Peyer's patch (tissue), 4 donors: Measurements from ENCODE around the gene PRR19. TPM values are rescaled to one million over a fixed set of nuclear protein-coding genes. Genes with fewer than 3 reads are reported as not detected.

Experiments
- DNase-seq, 3 donors: peaks; one replicate each; pipeline ENCODE4 v3.0.0-alpha.2; 2017 to 2019
- H3K27ac ChIP-seq, 4 donors: fragments of 200-600 bp; sonication (generic); one replicate each; pipeline ENCODE4 v1.5.1; 2016 to 2019
- H3K27me3 ChIP-seq, 2 donors: fragments of 200-600 bp; sonication (generic); one replicate each; pipeline ENCODE4 v1.5.1; 2019
- H3K36me3 ChIP-seq, 3 donors: fragments of 200-600 bp; sonication (generic); one replicate each; pipeline ENCODE4 v1.5.1; 2016 to 2019
- H3K4me1 ChIP-seq, 4 donors: fragments of 200-600 bp; sonication (generic); one replicate each; pipeline ENCODE4 v1.5.1; 2016 to 2019
- H3K4me3 ChIP-seq, 4 donors: fragments of 200-600 bp; sonication (generic); 1 replicate in 3 of 4; 2 replicates in 1 of 4; pipeline ENCODE4 v1.5.1; 2016 to 2019; ENCODE audit warnings: mild to moderate bottlenecking in 1 of 4
- H3K9me3 ChIP-seq, 4 donors: fragments of 200-600 bp; sonication (generic); one replicate each; pipeline ENCODE4 v1.5.1; 2016 to 2019; ENCODE audit warnings: mild to moderate bottlenecking in 1 of 4
- POLR2A ChIP-seq, 2 donors: fragments of 450-650 bp; IDR thresholded peaks; one replicate each; pipeline ENCODE4 v1.5.1; 2017; ENCODE audit warnings: antibody characterized with exemption in 2 of 2, mild to moderate bottlenecking in 2 of 2, moderate library complexity in 2 of 2
- total RNA-seq, 4 donors: library from RNA; depleted of rRNA; stranded (reverse); fragments of >200 nt; gene quantifications; one replicate each; pipeline ENCODE4 v1.1.0, GENCODE V29; 2016
- TF ChIP-seq, protein P1 (sequence below), 6 experiments: fragments of 450-650 bp in 4 of 6; fragments of 200-600 bp in 2 of 6; sonication (generic) in 1 of 6; IDR thresholded peaks; one replicate each; pipeline ENCODE4 v1.5.1; 2017 to 2019; ENCODE audit warnings: antibody characterized with exemption in 6 of 6, mild to moderate bottlenecking in 3 of 6, moderate library complexity in 1 of 6

The PRR19 gene
- total RNA-seq, 4 donors from 2014 or later = 1.1 TPM; not detected in 2

DNA sequence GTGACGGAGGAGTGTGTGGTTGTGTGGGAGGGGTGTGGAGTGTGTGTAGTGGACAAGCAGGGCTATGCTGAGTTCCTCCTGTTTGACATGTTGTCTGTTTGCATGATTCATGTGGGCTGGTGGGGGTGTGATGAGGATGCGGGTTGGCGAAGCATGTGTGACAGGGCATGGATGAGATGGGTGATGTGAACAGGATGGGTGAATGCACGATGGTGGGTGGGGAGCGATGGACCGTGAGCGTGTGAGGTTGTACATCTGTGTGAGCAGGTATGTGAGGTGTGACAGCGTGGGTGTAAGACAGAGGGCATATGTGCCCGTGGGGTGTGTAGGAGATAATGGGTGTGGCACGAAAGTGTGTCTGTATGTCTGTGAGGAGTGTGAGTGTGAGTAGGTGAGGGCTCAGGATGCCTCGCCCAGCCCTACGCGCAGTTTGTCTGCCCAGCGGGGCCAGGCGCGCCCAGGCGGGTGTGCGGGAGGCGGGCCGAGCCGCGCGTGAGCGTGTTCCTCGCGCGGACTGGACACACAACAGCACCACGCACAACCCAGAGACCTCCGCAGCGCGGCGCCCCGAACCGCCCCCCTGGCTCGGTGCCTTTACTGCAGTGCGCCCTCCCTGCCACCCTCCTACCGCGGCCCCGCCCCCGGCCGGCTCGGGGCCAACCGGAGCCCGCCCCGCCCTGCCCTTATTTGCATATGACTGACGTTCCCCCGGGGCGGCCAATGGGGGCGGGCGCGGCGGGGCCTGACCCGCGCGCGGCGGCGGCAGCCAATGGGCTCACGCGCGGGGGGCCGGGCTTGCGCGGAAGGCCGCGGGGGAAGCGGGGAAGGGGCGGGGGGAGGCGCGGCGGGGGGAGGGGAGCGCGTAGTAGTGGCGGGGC lies 18.5 kb upstream of the PRR19 start:
- peak overlapping the region; percentile 55 to 89 (median 72) for H3K4me3 ChIP-seq
- H3K27ac ChIP-seq = peak overlapping the region; percentile 89 to 99 (median 96)
- H3K36me3 ChIP-seq = peaks cover 0 to 19% (median 0%) of the 10 kb centered on the region in 3 donors
- H3K4me1 ChIP-seq = peaks cover 15 to 69% (median 49%) of the 10 kb centered on the region in 4 donors
- no peaks in the 10 kb centered on the region for H3K9me3 ChIP-seq
- TF ChIP-seq, protein P1, sequence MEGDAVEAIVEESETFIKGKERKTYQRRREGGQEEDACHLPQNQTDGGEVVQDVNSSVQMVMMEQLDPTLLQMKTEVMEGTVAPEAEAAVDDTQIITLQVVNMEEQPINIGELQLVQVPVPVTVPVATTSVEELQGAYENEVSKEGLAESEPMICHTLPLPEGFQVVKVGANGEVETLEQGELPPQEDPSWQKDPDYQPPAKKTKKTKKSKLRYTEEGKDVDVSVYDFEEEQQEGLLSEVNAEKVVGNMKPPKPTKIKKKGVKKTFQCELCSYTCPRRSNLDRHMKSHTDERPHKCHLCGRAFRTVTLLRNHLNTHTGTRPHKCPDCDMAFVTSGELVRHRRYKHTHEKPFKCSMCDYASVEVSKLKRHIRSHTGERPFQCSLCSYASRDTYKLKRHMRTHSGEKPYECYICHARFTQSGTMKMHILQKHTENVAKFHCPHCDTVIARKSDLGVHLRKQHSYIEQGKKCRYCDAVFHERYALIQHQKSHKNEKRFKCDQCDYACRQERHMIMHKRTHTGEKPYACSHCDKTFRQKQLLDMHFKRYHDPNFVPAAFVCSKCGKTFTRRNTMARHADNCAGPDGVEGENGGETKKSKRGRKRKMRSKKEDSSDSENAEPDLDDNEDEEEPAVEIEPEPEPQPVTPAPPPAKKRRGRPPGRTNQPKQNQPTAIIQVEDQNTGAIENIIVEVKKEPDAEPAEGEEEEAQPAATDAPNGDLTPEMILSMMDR (IDR thresholded peaks at IDR 0.05) = no peak
- TF ChIP-seq POLR2A (IDR thresholded peaks at IDR 0.05) = peak in 1 of 2 donors; percentile 53
- peak; percentile 96 to 98 (median 98) for DNase-seq
- no peaks in the 10 kb centered on the region for H3K27me3 ChIP-seq

DNA sequence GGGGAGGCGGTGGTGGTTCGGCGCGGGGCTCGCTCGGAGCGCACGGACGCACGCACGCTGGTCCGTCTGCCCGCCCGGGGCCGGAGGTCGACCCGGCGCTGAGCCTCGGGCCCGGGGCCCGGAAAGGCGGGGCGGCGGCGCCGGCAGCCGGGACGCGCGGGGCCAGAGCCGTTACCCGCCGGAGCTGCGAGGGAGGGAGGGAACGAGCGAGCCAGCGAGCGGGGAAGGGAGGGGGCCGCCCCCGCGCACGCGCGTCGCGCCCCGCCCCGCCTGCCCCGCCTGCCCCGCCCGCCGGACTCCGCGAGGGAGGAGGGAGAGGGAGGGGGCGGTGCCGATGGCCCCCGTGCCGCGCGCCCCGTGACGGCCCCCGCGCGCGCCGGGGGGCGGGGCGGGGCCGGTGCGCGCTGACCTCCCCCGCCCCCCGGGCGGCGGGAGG lies 17.8 kb upstream of the PRR19 start:
- Histone ChIP-seq H3K27ac (peak overlapping the region; percentile 89 to 99 (median 96)), H3K9me3 (no peaks in the 10 kb centered on the region), H3K36me3 (peaks cover 0 to 25% (median 0%) of the 10 kb centered on the region in 3 donors), H3K4me3 (peak overlapping the region; percentile 60 to 89 (median 76)), H3K27me3 (no peaks in the 10 kb centered on the region), H3K4me1 (peaks cover 8 to 63% (median 46%) of the 10 kb centered on the region in 4 donors)
- peak; percentile 77 to 91 (median 91) for DNase-seq
- peak in 1 of 2 donors; percentile 25 for TF ChIP-seq POLR2A (IDR thresholded peaks at IDR 0.05)
- TF ChIP-seq, protein P1 (IDR thresholded peaks at IDR 0.05) = no peak

DNA sequence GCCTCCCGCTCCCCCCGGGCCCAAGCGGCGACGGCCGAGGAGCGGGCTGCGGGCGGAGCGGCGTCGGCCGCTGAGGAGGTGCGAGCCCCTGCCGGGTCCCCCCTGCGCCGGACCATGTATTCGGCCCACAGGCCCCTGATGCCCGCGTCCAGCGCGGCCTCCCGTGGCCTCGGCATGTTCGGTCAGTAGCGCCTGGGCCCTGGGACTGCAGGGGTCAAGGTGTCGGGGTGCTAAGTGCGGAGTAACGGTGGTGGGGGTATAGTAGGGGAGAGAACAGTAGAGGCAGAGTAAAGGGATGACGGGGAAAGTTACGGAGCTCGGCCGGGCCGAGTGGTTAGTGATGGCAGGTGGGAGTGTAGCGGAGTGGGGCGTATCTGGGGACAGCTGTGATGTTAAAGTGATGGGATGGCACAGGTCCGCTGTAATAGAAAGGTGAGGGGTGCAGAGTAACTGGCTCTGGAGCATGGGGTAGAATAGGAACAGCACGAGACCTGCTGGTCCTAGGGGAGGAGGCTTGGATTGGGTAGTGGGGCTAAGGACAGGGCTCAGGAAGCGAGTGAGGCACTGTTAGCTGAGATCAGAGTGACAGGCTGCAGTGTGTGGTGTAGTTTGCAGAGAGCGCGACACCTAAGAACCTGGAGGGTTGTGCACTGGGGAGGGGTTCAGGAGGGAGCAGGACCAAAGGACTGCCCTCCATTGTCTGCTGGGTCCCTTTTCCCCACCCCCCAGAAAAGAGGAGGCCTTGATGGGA lies 17.2 kb upstream of the PRR19 start:
- Histone ChIP-seq H3K4me1 (peaks cover 6 to 56% (median 39%) of the 10 kb centered on the region in 4 donors), H3K27ac (peak overlapping the region; percentile 65 to 99 (median 88)), H3K36me3 (peaks cover 0 to 32% (median 0%) of the 10 kb centered on the region in 3 donors), H3K9me3 (no peaks in the 10 kb centered on the region), H3K4me3 (peak overlapping the region; percentile 53 to 89 (median 76)), H3K27me3 (no peaks in the 10 kb centered on the region)
- DNase-seq = peak in 1 of 3 donors; percentile 29
- no peak for TF ChIP-seq POLR2A (IDR thresholded peaks at IDR 0.05)
- TF ChIP-seq, protein P1 (IDR thresholded peaks at IDR 0.05) = no peak

DNA sequence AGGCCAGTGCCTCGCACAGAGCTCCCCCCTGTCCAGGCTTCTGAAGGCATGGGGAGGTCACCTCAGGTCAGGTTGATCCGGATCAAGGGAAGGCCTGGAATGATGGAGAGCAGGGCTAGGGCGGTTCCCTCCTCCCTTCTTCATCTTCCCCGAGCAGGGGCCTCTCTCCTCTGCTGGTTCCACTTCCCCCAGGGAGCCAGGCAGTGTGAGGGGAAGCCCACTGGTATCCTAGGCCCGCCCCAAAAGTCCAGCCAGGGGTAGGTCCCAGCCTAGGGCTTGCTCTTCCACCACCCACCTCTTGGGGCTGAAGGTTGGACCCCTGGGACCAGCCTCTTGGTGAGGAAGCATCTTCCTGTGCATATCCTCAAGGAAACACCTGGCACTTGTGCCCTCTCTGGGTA lies 16.4 kb upstream of the PRR19 start:
- no peak for TF ChIP-seq POLR2A (IDR thresholded peaks at IDR 0.05)
- TF ChIP-seq, protein P1 (IDR thresholded peaks at IDR 0.05) = no peak
- Histone ChIP-seq H3K27me3 (no peaks in the 10 kb centered on the region), H3K4me3 (peak overlapping the region in 2 of 4 donors; percentile 70 to 83), H3K27ac (peak overlapping the region; percentile 20 to 96 (median 60)), H3K9me3 (no peaks in the 10 kb centered on the region), H3K36me3 (peaks cover 0 to 40% (median 0%) of the 10 kb centered on the region in 3 donors), H3K4me1 (peaks cover 6 to 56% (median 37%) of the 10 kb centered on the region in 4 donors)
- DNase-seq = peak in 1 of 3 donors; percentile 39

DNA sequence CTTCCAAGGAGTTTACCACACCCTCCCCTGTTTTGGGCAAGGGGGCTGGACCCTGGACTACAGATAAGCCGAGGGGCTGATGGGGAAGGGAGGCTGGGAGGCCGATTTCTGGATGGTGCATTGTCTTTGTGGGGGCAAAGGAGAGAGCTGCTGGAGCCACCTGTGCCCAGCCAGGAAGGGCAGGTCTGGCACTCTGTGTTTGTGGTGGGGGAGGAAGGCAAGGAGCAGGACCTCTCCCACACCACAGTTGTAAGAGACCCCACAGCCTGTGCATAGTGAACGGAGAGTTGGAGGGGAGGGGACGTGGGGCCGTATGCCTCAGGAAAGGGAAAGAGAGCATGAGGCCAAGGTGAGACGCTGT lies 16.0 kb upstream of the PRR19 start:
- DNase-seq = no peak
- Histone ChIP-seq H3K4me3 (no peak overlapping the region), H3K4me1 (peaks cover 6 to 56% (median 36%) of the 10 kb centered on the region in 4 donors), H3K36me3 (peaks cover 0 to 44% (median 0%) of the 10 kb centered on the region in 3 donors), H3K9me3 (no peaks in the 10 kb centered on the region), H3K27me3 (no peaks in the 10 kb centered on the region), H3K27ac (peak overlapping the region; percentile 20 to 96 (median 34))
- TF ChIP-seq, protein P1 (IDR thresholded peaks at IDR 0.05) = no peak
- no peak for TF ChIP-seq POLR2A (IDR thresholded peaks at IDR 0.05)
